M059J (cell line): ENCODE data around the gene ECE2. TPM values are rescaled to one million over a fixed set of nuclear protein-coding genes. Genes with fewer than 3 reads are reported as not detected.

Source experiments
- DNase-seq: peaks from one replicate; pipeline ENCODE4 v3.0.0-alpha.2; 2012; ENCODE audit warnings: low read depth
- total RNA-seq: library from RNA; depleted of rRNA; stranded (reverse); fragments of >200 nt; shearing (Covaris generic); gene quantifications from 2 replicates; pipeline ENCODE4 v1.2.3, GENCODE V29; 2014

ECE2 gene
- total RNA-seq, 1 experiment from 2014 or later: not detected

- DNase-seq: peak; percentile 91
These were observed 38.5 kb downstream of the ECE2 start, which contains the start of gene EIF4G1 for GRCh38 chr3:184314363-184314699. Gene EIF4G1 (plus strand): TSS chr3:184314606. CDS start chr3:184315797, 1,191 bp downstream.

- DNase-seq: peak; percentile 72
These were observed 39.1 kb downstream of the ECE2 start for GRCh38 chr3:184314700-184315542.

DNA sequence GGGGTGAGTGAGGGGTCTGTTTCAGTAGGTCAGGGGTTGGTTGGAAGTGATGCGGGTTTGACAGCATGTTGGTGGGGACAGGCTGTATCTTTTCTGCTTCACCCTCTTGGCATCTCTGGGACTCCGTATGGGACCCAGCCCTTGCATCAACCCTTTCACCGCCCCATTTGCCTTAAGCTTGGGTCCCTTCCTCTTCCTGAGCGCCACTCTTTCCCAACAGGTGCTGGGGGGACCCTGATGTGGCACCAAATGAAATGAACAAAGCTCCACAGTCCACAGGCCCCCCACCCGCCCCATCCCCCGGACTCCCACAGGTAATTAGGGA lies 39.7 kb downstream of the ECE2 start:
- no peak for DNase-seq

DNA sequence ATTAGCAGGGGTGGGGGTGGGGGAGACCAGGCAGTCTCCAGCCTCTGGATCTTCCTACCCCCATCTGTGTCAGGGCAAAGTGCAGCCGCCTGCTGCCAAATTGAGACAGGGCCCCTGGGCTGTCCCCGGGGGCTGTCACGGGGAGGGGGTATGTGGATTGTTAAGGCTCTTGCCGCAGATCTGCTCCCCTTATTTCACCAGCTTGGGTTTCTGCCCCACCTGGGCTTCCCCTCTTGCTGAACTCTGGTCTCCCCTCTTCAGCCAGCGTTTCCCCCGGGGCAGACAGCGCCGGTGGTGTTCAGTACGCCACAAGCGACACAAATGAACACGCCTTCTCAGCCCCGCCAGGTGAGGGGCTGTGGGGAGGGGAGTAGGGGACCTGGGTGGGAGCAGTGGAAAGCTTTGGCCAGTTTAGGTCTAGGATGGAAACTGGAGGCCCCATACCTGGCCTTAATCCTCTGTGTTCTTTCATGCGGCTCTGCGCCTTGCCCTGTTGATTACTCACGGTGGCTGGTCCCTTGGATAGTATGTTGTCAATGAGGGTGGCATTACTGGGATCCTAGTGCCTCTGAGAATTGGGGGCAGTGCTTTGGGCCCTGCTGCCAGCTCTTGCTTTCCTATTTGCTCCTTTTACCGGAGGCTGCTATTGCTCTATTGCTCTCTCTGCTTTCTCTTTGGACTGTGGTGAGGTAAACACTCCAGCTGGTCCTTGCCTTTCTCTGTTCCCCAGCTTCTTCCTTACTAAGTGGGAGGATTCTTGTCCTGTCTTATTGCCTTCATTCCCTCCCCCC lies 40.2 kb downstream of the ECE2 start:
- peak; percentile 31 for DNase-seq

DNA sequence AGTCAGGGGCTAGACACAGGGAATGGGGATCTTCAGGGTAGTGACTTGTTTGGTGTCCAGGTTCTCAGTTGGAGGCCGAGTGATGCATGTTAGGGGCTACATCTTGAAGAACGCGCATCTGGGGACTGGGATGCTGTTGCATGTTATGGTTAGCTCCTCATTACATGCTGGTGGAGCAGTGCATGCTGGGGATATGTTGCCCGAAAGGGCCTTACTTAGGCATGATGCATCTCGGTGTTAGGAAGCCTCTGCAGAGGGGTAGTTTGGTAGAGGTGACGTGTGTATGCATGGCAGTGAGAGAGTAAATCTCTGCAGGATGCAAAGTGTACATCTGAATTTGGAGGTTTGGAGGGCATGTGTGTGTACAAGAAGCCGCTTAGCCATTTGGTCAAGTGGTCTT lies 41.0 kb downstream of the ECE2 start:
- DNase-seq: no peak

GRCh38 chr3:184317201-184317600 lies 41.4 kb downstream of the ECE2 start:
- no peak for DNase-seq

GRCh38 chr3:184320104-184320445 lies 44.3 kb downstream of the ECE2 start:
- DNase-seq: peak; percentile 99

- DNase-seq: no peak
These were observed 45.8 kb downstream of the ECE2 start for GRCh38 chr3:184321666-184322065.

GRCh38 chr3:184322731-184323487 lies 47.1 kb downstream of the ECE2 start:
- no peak for DNase-seq

DNA sequence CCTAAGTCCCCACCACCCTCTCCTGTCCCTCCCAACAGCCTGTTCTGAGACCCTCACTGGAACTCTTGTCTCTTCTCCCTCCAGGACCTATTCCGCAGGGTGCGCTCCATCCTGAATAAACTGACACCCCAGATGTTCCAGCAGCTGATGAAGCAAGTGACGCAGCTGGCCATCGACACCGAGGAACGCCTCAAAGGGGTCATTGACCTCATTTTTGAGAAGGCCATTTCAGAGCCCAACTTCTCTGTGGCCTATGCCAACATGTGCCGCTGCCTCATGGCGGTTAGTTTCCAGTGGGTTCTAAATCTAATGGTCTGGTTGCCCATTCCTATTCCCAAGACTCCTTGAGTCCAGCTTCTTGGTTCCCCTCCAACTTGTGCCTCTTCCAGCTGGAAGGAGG lies 47.9 kb downstream of the ECE2 start:
- DNase-seq: no peak

- no peak for DNase-seq
These were observed 49.4 kb downstream of the ECE2 start for GRCh38 chr3:184325269-184325668.

DNA sequence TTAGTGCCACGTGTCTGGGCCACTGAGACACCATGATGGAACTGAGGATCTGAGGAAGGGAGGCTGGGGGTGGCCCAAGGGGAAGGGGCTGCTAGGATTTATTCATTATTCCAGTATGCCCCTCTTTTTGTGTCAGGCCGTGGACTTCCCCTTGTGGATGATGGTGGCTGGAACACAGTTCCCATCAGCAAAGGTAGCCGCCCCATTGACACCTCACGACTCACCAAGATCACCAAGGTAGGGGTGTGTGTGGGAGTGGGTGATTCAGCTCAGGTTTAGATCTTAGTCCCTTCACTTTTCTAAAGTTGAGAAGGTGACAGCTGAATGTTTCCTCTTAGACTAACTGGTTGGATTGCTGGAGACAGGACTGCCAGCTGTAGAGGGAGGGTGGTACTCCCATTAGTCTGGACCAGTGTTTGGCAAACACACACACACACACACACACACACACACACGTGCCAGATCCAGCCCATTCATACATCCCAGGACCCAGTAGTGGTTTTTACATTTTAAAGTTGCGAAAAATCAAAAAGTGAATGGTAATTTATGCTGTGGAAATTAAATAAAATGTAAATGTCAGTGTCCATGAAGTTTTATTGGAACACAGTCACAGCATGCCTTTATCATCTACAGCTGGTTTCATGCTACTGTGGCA lies 50.0 kb downstream of the ECE2 start:
- DNase-seq: no peak

GRCh38 chr3:184327171-184327570 lies 51.3 kb downstream of the ECE2 start:
- no peak for DNase-seq

DNA sequence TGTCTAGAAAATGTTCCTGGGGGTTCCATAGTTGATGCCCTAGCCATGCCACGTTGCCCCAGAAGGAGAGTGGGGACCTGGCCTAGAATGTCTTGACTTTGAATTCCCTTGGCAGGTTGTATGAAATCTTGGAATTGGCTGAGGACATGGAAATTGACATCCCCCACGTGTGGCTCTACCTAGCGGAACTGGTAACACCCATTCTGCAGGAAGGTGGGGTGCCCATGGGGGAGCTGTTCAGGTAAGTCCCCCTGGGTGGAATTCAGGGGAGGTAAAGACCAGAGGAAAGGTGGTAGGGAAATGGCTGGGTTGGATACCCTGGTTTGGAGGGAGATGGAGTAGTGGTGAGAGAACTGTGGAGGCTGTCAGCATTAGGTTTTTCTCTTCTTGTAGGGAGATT lies 52.7 kb downstream of the ECE2 start:
- no peak for DNase-seq

GRCh38 chr3:184332370-184333090 lies 56.7 kb downstream of the ECE2 start:
- DNase-seq: peak; percentile 97

DNA sequence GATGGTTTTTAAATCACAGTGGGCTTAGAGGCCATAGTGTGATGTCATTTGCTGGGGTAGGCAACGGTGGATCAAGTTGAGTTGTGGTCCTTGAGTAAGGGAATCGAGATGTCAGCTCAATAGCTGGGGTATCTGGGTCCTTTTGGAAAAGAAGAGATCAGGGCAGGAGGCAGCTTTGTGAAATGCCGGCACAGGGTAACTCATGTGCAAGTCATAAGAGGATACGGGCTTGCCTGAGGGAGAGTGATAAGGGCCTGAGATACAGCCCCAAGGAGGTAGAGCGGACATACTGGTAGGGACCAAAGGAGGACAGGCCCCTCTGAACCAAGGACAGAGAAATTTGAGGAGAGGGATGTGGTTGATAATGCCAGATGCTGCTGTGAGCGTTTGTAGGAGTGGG lies 57.4 kb downstream of the ECE2 start:
- no peak for DNase-seq

DNA sequence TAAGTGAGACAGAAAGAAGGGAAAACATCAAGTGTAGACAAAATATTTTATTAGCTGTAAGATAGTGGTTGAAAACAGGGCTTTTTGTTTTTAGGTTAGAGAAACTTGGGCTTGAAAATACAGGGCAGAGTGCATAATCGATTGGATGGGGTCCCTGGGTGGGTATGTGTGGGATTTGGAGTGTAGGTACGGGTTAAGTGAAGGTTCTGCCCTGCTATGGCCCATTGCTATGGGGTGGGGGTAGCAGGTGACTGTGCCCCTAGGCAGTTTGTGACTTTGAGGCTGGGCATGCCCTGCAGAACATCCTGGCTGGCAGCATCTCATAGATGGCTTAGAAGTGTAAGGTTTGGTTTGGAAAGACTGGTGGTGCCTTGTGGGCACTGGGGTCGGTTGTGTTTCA lies 57.9 kb downstream of the ECE2 start:
- DNase-seq: no peak

- DNase-seq: peak; percentile 95
These were observed 58.8 kb downstream of the ECE2 start for GRCh38 chr3:184334470-184335158.

- DNase-seq: peak; percentile 56
These were observed 59.5 kb downstream of the ECE2 start for GRCh38 chr3:184335291-184335660.

DNA sequence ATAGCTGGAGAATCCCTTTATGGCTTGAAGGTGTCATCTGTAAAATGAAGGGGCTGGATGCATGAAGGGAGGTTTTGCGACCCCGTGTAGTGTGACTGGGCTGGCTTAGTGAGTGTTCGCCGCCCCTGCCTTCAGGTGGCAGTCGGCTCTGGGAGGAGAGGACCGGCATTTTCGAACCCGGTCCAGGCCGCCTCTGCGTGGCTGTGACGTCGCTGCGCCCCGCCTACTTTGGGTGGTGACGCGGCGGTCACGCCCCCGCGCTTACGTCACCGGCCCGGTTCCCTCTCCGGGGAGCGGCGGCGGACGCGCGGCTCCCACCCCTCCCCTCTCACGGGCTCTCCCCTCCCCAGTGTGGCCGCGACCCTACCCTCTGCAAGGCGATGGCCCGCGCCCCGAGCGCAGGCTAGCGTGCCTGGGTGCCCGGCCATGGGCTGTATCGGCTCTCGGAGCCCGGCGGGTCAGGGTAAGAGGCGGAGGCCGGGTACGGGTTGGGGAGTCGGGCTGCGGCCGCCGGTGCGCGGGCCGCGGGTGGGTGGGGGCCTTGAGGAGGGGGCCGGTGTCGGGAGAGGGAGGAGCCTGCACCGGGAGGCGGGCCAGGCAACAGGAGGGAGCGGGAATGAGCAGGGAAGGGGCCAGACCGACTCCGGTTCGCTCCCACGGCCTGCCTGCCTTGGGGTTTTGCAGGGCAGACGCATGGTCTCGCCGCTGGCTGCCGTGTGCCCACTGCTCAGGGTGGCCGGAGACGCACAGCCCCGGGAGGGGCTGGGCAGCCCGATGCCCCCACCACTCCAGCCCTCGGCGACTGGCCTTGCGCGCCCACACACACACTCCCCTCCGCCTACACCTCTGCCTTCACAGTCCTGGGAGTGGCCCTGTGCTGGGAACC lies 60.1 kb downstream of the ECE2 start:
- DNase-seq: peak; percentile 73
